GM23338 (cell line): Measurements from ENCODE around the gene CTNNA2. TPM values are rescaled to one million over a fixed set of nuclear protein-coding genes. Genes with fewer than 3 reads are reported as not detected.
A peak's percentile ranks its signal among the peaks of the same experiment; 100 is the strongest.

Experiments used
- ATAC-seq: fragments of 200-7000 bp; cut with Tn5 transposase; 3 replicates; pipeline ENCODE4 v1.9.1; 2020
- DNase-seq: peaks from one replicate; pipeline ENCODE4 v3.0.0-alpha.2; 2015; ENCODE audit warnings: low spot score
- H2AFZ ChIP-seq: fragments of 200-600 bp; sonication (generic); 2 replicates; pipeline ENCODE4 v1.8.0; 2016; ENCODE audit warnings: antibody characterized with exemption, mild to moderate bottlenecking, moderate library complexity
- H3F3A ChIP-seq: fragments of 200-600 bp; sonication (generic); replicated peaks from 2 replicates; pipeline ENCODE4 v1.8.0; 2017; ENCODE audit warnings: antibody characterized with exemption, mixed run types, low read depth
- H3K27ac ChIP-seq: fragments of 200-600 bp; sonication (generic); 2 replicates; pipeline ENCODE4 v1.6.1; 2016; ENCODE audit warnings: low read depth
- H3K27me3 ChIP-seq: fragments of 200-600 bp; sonication (generic); 2 replicates; pipeline ENCODE4 v1.8.0; 2016; ENCODE audit warnings: mild to moderate bottlenecking, mixed run types, moderate library complexity; ENCODE audit not compliant: insufficient read depth
- H3K36me3 ChIP-seq: fragments of 200-600 bp; sonication (generic); 2 replicates; pipeline ENCODE4 v1.8.0; 2016; ENCODE audit warnings: mild to moderate bottlenecking; ENCODE audit not compliant: insufficient read depth
- H3K4me1 ChIP-seq: fragments of 200-600 bp; sonication (generic); 2 replicates; pipeline ENCODE4 v1.8.0; 2016; ENCODE audit warnings: mild to moderate bottlenecking, moderate library complexity; ENCODE audit not compliant: insufficient read depth
- H3K4me2 ChIP-seq: fragments of 200-600 bp; sonication (generic); 2 replicates; pipeline ENCODE4 v1.7.1; 2017; ENCODE audit warnings: mixed run types
- H3K4me3 ChIP-seq: fragments of 200-600 bp; sonication (generic); 2 replicates; pipeline ENCODE4 v1.6.1; 2016; ENCODE audit warnings: mixed run types
- H3K79me2 ChIP-seq: fragments of 200-600 bp; sonication (generic); replicated peaks from 2 replicates; pipeline ENCODE4 v1.8.0; 2017; ENCODE audit warnings: mild to moderate bottlenecking; ENCODE audit not compliant: insufficient read depth
- H3K9me2 ChIP-seq: fragments of 200-600 bp; sonication (generic); 2 replicates; pipeline ENCODE4 v1.8.0; 2017; ENCODE audit not compliant: insufficient read depth
- H4K20me1 ChIP-seq: fragments of 200-600 bp; sonication (generic); replicated peaks from 2 replicates; pipeline ENCODE4 v1.8.0; 2017; ENCODE audit warnings: mild to moderate bottlenecking; ENCODE audit not compliant: insufficient read depth
- H3K27ac Mint-ChIP-seq: 2 replicates; pipeline ENCODE4 v1.8.0; 2020; ENCODE audit warnings: inconsistent platforms, mild to moderate bottlenecking, moderate library complexity, mixed read lengths
- H3K27me3 Mint-ChIP-seq: 3 replicates; pipeline ENCODE4 v1.8.0; 2022; ENCODE audit warnings: low read depth, mild to moderate bottlenecking, moderate library complexity, mixed read lengths, inconsistent platforms; ENCODE audit not compliant: insufficient read depth, poor library complexity
- H3K36me3 Mint-ChIP-seq: 3 replicates; pipeline ENCODE4 v1.8.0; 2021; ENCODE audit warnings: low read depth, mild to moderate bottlenecking, inconsistent platforms, moderate library complexity, mixed read lengths
- H3K4me1 Mint-ChIP-seq: 3 replicates; pipeline ENCODE4 v1.8.0; 2020; ENCODE audit warnings: mild to moderate bottlenecking, inconsistent platforms, mixed read lengths
- H3K4me3 Mint-ChIP-seq: 3 replicates; pipeline ENCODE4 v1.8.0; 2021; ENCODE audit warnings: moderate library complexity, mild to moderate bottlenecking, inconsistent platforms, mixed read lengths
- H3K9me3 Mint-ChIP-seq: 3 replicates; pipeline ENCODE4 v1.8.0; 2020; ENCODE audit warnings: moderate library complexity, mild to moderate bottlenecking, inconsistent platforms, mixed read lengths
- CREB1 ChIP-seq: fragments of 250-450 bp; sonication (Bioruptor Pico); IDR thresholded peaks from 2 replicates; pipeline ENCODE4 v1.5.0; 2020; ENCODE audit warnings: low read depth, mild to moderate bottlenecking, moderate library complexity
- CTCF ChIP-seq, 2 experiments: fragments of 200-600 bp in 1 of 2; sonication (generic) in 1 of 2; conservative IDR thresholded peaks; 2 replicates each; pipeline versions ENCODE4 v1.5.1 to v1.6.1; 2016 to 2017; ENCODE audit warnings: antibody characterized with exemption in 2 of 2, low read depth in 2 of 2, mild to moderate bottlenecking in 2 of 2, moderate library complexity in 1 of 2
- EZH2 ChIP-seq: fragments of 200-600 bp; sonication (generic); IDR thresholded peaks from one replicate; pipeline ENCODE4 v1.8.0; 2017; ENCODE audit warnings: antibody characterized with exemption, mild to moderate bottlenecking, low read depth; ENCODE audit not compliant: unreplicated experiment
- EZH2phosphoT487 ChIP-seq: fragments of 200-600 bp; sonication (generic); IDR thresholded peaks from one replicate; pipeline ENCODE4 v1.8.1; 2018; ENCODE audit warnings: antibody characterized with exemption; ENCODE audit not compliant: unreplicated experiment
- JUNB ChIP-seq: IDR thresholded peaks from one replicate; pipeline ENCODE4 v1.6.1; 2016; ENCODE audit warnings: antibody characterized with exemption; ENCODE audit not compliant: unreplicated experiment
- STAT1 ChIP-seq: IDR thresholded peaks from one replicate; pipeline ENCODE4 v1.6.1; 2016; ENCODE audit warnings: antibody characterized with exemption; ENCODE audit not compliant: unreplicated experiment
- polyA plus RNA-seq: library from polyadenylated mRNA; unstranded; fragments of >200 nt; fragmentation: Nextera tagmentation; extraction: Ambion mirVana; gene quantifications from 2 replicates; pipeline ENCODE4 v1.2.1, GENCODE V29; 2016
- total RNA-seq: library from RNA; depleted of rRNA; stranded (reverse); fragments of >200 nt; shearing (Covaris generic); gene quantifications from 2 replicates; pipeline ENCODE4 v1.2.3, GENCODE V29; 2014

The CTNNA2 gene
- total and polyA plus RNA-seq, 2 experiments from 2014 or later = 6.4 to 15.6 TPM

- H3K27ac Mint-ChIP-seq = no peak overlapping the region
- no peaks in the 10 kb centered on the region for H3K36me3 ChIP-seq
- no peak overlapping the region for H3K4me3 ChIP-seq
- H3K4me2 ChIP-seq = no peak overlapping the region
- no peaks in the 10 kb centered on the region for H3K27me3 Mint-ChIP-seq
- TF ChIP-seq CTCF (conservative IDR thresholded peaks at IDR 0.05; ENCODE audit: low read depth in 2 of 2) (peak; percentile 73 to 74), STAT1 (no peak)
- no peaks in the 10 kb centered on the region for H3F3A ChIP-seq
- H3K36me3 Mint-ChIP-seq = no peaks in the 10 kb centered on the region
- H3K4me1 Mint-ChIP-seq = no peaks in the 10 kb centered on the region
- no peaks in the 10 kb centered on the region for H3K79me2 ChIP-seq
- no peaks in the 10 kb centered on the region for H3K27me3 ChIP-seq
- no peak overlapping the region for H3K27ac ChIP-seq
- H4K20me1 ChIP-seq = no peaks in the 10 kb centered on the region
- no peak overlapping the region for H2AFZ ChIP-seq
- peak; percentile 63 for DNase-seq
- H3K9me2 ChIP-seq = 0 out of 2 replicates have a peak, but pooled peaks cover 3% of the 10 kb centered on the region
- no peaks in the 10 kb centered on the region for H3K9me3 Mint-ChIP-seq
- ATAC-seq = no peak
- H3K4me1 ChIP-seq = no peaks in the 10 kb centered on the region
- no peak overlapping the region for H3K4me3 Mint-ChIP-seq
Measured at GRCh38 chr2:80499095-80499494, 986.2 kb downstream of the CTNNA2 start.

GRCh38 chr2:80501874-80502624 lies 989.2 kb downstream of the CTNNA2 start:
- H4K20me1 ChIP-seq = no peaks in the 10 kb centered on the region
- H3K27me3 ChIP-seq = no peaks in the 10 kb centered on the region
- H3K27me3 Mint-ChIP-seq = peaks cover 2% of the 10 kb centered on the region
- no peak overlapping the region for H2AFZ ChIP-seq
- H3K9me2 ChIP-seq = 0 out of 2 replicates have a peak, but pooled peaks cover 8% of the 10 kb centered on the region
- H3K4me1 ChIP-seq = no peaks in the 10 kb centered on the region
- DNase-seq (no peak), ATAC-seq (no peak)
- H3K27ac Mint-ChIP-seq = no peak overlapping the region
- no peaks in the 10 kb centered on the region for H3K9me3 Mint-ChIP-seq
- H3K79me2 ChIP-seq = no peaks in the 10 kb centered on the region
- H3K27ac ChIP-seq = no peak overlapping the region
- no peaks in the 10 kb centered on the region for H3K36me3 ChIP-seq
- H3K4me3 ChIP-seq = no peak overlapping the region
- TF ChIP-seq JUNB = no peak
- no peak for TF ChIP-seq CREB1 (CRISPR knock-in tag)
- TF ChIP-seq EZH2 = no peak
- no peak for TF ChIP-seq CTCF (conservative IDR thresholded peaks at IDR 0.05; ENCODE audit: low read depth in 2 of 2)
- TF ChIP-seq EZH2phosphoT487 = no peak
- H3K36me3 Mint-ChIP-seq = no peaks in the 10 kb centered on the region
- H3K4me1 Mint-ChIP-seq = no peaks in the 10 kb centered on the region
- no peak overlapping the region for H3K4me2 ChIP-seq
- no peak overlapping the region for H3K4me3 Mint-ChIP-seq
- no peaks in the 10 kb centered on the region for H3F3A ChIP-seq
